Stimulated activated CD4-positive, alpha-beta T cell treated with anti-CD3 and anti-CD28 coated beads, Interleukin-4, amount 100 ng/mL, for 24 hours (primary cell): ENCODE results near the gene FHOD1.

Experiments used
- DNase-seq: peaks from one replicate; pipeline ENCODE4 v3.0.0-alpha.2; 2020

FHOD1 gene

DNA sequence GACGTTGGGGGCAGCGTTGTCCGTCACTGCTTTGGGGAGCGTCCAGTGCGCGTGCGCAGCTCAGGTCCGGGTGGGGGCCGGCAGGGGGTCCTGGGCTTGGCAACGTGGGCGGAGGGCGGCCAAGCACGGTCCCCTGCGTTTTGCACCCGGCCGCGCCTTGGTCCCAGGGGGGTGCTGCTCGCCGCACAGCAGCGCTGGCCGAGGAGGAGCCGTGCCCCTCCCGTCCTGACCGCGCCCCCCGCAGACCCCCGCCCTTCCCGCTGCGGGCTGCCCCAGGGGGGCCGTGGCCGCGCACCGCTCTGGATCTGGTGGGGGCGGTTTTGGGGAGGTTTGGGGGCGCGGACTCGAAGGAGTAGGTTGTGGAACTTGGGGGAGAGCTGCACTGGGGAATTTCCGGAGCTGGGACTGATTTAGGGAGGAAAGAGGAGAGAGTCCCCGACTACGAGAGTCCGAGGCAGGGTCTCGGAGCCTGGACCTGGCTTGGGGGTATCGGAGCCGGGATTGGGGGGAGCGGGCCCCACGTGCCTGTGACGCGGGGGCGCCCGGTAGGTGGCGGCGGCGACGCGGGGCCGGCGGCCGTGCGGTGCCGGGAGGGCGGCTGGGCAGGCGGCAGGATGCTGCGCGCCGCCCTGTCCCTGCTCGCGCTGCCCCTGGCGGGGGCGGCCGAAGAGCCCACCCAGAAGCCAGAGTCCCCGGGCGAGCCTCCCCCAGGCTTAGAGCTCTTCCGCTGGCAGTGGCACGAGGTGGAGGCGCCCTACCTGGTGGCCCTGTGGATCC is 1.3 kb upstream of the FHOD1 start, which contains the start of gene SLC9A5:
TSS of gene SLC9A5 (plus strand) at position 579 of the 777 bp plus-strand sequence. CDS start at position 615, 36 bp downstream.
- DNase-seq, result no peak

DNA sequence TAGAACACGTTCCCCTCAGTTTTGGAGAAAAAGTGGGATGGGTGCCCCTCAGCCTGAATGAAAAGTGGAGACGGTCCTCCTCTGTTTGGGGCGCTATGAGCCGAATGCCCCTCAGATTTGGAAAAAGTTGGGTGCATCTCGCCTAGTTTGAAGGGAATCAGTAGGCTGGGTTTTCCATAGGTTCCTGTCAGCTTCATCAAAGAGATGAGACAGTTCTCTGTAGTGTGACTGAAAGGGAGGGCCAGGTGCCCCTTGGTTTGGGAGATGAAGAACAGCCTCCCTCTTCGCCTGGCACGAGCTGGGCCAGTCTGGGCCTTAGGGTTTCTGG is 756 bp upstream of the FHOD1 start:
- no peak for DNase-seq

DNA sequence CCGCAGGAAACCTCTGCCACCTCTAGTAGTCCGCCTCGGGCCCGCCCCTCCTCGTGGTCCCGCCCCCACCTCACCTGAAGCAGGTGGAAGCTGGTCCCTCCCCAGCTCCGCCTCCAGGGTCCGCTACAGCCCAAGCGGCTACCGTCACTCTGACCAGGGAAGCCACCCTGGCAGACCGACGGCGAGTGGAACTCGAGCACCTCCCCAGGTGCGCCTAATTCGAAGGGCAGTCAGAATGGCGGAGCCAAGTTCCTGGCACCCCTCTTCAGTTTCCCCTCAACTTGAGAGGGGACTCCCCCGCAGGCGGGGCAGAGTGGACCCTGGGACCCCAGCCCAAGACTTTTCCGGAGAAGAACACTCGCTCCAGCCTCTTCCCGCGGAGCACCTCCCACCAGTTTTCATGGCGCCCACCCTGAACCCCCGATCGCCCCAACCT is 507 bp downstream of the FHOD1 start:
- no peak for DNase-seq

DNA sequence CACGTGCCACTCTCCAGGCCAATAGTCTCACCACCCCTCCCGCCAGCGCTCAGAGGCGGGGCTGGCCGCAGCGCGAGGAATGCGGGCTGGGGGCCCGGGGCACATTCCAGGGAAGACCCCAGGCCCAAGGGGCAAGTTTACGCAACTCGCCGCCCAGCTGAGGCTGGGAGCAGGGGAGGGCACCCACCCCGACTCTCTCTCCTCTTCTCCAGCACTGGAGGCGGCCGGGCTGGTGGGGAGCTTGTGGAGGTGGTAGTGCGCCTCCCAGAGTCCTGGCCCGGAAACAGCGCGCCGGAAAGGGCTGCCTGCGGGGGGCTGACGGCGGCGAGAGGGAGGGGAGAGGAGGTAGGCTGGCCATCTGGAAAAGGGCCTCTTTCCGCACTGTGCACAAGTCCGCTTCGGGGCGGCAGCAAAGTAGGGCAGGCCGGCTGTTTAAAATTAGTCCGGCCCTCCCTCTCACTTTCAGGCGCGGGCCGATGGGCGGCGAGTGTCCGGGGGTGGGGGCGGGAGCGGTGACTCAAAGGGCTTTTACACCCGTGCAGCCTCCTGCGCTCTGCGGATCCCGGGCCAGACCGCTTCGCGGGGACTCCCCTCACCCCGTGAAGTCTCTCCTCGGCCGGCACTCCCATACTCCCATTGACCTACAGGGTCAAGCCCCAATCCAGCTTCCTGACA is 1.1 kb downstream of the FHOD1 start:
- peak; percentile 38 for DNase-seq

DNA sequence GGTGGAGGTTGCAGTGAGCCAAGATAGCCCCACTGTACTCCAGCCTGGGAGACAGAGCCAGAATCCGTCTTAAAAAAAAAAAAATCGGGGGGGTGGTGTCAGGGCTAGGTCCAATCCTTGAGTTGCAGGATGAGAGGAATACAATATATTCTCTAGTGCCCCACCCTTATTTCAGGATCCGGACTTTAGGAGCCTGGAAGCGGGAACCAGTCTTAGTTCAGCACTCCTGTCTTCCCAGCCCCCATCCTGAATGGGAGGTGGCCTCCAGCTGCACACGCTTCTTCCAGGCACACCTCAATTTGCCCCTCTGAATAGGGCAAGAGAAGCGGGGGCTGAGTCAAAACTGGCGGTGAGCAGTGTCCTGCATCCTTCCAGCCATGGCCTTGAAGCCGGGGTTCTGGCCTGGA is 1.6 kb downstream of the FHOD1 start:
- DNase-seq, result no peak

DNA sequence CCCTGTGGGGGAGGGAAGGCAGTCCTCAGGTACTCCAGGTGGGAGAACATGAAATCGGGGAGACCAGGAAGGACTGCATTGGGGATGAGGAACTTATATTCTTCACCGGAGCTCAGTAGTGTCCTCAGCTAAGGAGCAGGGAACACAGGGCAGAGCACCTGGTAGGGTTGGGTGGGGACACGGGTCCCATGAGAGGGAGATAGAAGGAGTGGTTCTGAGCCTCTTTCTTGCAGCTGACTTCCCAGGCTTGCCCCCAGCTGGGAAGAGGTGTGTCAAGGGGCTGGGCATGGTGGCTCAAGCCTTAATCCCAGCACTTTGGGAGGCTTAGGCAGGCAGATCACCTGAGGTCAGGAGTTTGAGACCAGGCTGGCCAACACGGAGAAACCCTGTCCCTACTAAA is 2.1 kb downstream of the FHOD1 start:
- DNase-seq, result no peak

DNA sequence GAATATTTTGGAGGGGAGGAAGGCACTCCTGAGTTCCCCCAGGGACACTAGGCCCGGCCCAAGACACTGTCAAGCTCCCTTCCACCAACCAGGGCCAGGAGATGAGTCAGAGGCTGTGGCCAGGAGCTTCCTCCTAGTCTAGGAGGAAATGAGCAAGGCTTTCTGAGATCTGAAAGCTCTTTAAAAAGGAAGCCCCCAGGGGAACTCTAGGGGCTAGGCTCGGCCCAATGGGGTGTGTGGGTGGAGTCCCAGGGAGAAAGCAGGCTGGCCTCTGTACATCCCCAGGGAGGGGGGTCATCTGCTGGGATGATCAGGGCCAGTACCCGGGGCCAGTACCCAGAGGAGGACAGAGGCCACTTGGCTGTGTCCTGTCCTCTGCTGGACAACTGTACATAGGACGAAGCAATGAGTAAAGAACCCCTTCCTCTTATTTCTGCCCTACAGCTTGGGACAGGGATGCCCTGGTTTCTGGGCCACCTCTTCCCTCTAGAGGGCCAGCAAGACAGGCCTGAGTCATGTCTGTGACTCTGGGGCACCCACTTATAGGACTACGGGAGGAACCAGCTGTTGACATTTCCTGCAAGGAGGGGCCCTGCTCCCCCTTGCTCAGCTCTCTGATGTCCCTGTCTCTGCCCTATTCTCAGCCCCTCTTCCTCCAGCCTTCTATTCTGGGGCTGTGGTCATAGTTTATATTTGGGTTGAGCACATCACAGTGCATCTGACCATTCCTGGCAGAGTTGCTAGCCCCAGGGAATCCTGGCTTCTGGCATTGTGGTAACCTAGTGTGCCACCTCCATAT is 2.7 kb downstream of the FHOD1 start:
- peak; percentile 83 for DNase-seq

DNA sequence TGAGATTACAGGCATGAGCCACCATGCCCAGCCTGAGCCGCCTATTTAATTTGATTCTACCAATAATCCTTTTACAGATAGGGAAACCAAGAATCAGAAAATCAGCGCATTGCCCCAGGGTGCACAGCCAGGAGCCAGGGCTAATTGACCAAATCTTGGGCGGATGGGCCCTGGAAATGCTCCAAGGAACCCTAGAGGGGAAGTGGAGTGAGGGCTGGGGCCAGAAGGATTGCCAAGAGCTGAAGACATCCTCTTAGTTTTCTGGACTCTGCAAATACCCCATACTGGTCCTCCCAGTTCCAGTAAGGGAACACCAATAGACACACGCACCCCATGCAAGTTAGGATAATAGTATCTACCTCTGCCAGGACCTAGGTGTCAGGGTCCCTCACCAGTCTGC is 3.8 kb downstream of the FHOD1 start:
- no peak for DNase-seq

DNA sequence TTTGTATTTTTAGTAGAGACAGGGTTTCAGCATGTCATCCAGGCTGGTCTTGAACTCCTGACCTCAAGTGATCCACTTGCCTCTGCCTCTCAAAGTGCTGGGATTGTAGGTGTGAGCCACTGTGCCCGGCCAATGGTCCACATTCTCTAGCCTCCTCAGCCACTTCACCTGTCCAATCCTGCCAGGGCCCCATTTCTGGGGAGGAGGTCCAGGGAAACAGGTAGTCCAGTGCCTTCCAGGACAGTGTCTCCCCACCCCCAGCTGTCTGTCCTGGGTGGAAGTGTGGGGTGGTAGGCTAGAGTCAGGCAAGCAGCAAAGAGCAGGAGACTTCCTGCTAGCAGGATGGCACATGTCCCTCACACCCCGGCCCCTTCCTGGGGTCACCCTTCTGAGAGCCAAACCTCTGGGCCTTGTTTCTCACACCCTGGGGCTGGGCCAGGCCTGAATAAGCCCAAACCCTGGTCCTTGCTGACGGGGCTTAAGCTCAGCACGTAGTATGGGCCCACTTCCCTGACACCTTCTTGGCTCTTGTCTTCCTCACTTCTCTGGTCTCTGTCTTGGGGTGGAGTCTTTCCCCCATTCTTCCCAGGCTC is 5.0 kb downstream of the FHOD1 start:
- no peak for DNase-seq

DNA sequence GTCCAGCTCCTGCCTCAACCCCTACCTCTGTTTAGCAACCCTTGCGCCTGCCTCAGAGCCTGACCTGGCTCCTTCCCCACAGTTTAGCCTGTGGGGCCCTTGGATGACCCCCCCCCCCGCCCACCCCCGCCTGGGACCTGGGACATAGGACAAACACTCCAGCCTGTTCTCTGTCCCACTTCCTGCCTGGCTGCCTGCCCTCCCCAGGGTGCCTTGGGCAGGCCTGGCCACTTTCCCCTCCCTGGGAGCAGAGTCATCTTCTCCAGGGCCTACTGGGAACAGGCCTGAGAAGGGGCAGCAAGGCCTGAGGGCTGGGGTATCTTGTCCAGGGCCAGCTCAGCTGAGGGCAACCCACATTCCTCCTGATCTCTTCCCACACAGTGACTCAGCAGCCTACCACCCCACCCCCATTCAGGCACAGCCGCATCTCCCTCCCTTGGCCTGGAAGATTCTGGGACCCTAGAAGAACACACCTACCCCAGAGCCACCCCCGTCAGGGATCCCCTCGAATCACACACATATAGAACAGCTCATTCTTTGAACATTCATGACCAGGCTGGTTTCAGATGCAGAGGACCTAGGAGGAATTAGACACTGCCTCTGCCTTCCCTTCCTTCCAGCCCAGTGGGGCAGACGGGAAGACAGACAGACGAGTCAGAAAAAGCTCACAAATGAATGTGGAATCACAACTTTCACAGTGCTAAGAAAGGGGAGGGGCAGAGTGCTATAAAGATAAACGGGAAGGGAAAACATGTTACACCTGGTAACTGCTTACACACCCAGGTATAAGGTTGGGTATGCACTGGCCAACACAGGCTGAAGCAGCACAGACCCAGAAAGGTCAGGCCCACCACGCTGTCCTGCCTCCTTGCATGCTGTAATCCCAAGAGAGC is 6.0 kb downstream of the FHOD1 start:
- DNase-seq, result no peak

DNA sequence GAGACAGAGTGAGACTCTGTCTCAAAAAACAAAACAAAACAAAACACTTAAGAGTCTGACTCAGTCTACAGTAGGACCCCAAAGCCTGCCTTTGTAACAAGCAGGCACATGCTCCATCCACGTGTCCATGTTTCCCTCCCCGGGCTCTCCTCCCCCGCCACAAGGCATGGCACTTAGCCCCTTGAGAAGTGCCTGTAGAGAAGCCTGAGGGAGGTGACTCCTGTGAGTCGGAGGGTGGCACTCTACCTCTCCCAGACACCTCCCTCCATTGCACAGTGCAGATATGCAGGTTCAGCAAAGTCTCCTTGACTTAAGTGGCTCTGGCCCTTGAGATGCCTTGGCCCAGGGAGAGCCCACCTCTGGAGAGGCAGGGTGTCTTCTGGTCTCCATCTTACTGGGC is 6.8 kb downstream of the FHOD1 start:
- no peak for DNase-seq

DNA sequence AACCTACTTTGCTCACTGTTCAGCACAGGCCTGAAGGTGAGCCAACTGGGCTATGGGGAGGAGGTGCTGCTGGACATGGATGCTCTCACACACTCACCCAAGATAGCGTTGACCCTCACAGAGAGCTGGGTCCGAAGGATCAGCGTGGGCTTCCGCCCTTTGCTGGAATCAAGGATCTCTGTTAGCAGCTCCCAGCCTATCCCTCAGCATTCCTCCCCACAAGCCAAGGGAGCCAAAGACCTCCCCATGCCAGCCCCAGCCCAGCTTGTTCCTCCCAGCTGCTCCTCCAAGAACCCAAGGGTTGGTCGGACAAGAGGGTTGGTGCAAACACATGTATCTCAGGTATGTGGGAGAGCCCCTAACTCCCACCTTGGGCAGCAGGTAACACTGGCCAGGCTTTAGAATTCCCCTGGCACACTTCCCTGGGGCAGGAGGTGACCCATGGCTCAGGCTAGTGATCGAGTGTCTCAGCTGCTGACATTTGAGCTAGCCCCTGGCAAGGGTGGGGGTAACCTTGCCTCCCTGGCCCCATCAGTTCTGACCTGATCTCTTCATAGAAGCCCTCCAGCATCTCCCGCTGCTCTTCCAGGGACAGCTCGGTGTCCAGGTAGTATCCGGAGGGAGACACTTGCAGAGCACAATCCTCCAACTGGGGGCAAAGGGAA is 8.3 kb downstream of the FHOD1 start:
- DNase-seq, result no peak

DNA sequence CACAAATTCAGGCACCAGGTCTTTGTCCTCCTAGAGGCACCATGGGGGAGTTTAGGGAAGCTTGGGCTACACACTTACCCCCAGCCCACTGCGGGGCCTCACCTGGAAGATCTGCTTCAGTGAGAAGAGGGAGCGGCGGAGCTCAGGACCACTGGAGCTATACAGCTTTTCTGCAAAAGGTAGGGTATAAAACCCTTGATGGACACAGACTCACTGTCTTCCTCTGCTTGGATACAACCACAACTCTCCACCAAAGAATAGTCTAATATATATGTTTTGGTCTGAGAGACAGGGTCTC is 9.1 kb downstream of the FHOD1 start:
- no peak for DNase-seq

DNA sequence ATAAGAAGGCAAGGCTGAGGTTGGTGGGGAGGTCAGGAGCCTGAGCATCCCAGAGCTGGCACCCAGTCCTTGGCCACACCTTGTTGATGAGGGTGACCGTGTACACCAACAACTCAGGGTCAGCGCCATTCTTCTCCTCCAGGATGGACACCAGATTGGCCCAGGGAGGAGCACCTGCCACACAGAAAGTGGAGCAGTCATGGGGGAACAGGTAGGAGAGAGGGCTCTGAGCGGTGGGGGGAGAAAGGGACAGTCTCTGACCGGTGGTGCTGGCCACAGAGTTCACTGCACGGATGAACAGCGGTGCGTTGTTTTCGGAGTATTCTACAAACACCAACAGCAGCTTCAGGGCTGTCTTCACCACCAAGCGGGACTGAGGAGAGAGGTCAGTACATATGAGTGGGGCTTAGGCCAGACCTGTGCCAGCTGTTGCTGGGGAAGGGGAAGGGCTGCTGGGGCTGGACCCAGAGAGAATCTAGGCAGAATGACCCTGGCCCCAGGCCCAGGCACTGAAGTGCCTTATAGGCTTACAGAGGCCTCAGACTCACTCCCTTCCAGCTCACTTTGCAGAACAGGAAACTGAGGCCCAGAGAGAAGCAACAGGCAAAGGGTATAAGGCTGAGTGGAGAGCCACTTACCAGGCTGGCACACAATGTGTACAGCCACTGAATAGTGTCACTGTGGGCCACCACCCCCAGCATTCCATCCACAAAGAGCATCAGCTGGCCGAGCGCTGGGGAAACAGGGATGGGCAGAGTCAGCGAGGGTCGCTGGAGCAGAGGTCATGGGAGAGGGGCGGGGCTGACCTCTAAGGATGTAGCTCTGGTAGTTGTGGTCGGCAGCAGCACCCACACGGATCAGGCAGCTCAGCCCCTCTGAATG is 9.6 kb downstream of the FHOD1 start:
- DNase-seq, result no peak

DNA sequence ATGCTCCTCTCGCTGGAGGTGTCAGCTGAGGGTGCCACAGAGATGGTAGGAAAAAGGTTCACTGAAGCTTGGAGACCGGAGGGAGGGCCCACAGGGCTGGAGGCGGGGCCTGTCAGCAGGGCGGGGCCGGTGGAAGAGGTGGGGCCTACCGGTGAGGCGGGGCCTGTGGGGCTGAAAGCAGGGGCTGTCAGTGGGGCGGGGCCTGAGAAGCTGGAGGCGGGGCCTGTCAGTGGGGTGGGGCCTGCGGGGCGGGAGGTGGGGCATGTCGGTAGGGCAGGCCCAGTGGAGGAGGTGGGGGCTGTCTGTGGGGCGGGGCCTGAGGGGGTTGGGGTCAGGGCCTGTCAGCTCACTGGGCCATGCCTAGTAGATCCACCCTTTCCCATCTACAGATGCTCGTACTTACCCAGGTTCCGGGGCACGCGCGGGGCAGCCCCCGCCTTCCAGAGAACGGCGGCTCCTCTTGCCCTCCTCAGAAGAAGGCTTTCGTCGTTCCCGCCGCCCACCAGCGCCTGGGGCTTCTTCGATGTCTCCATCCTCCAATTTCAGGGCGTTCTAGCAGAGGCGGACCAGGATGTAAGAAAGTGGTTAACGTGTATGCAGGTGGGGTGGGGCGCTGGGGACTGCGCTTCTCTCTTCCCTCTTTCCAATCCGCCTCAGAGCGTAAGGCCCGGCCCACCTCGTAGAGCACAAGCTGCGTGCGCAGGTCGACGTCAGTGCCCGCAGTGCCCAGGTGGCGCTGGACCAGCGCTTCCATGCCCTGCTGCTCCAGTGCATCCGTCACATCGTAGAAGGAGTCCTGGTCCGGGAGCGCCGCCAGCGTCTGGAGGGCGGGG is 10.5 kb downstream of the FHOD1 start:
- DNase-seq, result peak; percentile 80

DNA sequence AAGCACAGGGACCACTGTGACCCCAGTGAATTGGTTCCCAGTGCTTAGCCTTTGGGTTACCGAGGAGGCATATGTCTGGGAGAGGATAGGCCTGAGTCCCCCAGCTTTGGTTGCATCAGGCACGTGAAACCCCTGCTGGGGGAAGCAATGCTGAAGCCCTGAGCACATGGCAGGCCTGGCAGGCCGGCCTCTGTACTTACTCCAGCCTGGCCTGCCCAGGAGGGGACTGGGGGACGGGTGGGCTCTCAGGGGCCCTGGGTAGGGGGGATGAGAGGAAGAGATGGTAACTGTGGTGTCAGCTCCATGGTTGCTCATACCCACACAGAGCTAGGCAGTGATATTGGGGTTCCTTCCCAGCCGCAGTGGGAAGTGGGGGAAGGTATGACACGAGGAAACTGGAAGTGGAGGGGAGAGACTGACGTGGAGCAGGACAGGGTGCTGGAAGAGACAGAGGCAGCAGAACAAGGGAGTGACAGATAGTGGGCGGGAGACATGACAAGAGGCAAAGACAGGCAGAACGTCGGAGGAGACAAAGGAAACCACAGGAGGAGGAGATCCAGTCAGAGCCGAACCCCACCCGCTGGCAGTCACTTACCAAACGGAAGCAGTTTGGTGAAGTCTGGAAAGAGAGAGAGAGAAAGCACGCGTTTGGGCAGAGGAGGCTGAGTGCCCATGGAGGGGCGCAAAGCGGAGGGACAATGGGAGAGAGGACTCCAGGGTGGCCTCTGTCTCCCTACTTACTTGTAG is 11.3 kb downstream of the FHOD1 start:
- peak; percentile 65 for DNase-seq

DNA sequence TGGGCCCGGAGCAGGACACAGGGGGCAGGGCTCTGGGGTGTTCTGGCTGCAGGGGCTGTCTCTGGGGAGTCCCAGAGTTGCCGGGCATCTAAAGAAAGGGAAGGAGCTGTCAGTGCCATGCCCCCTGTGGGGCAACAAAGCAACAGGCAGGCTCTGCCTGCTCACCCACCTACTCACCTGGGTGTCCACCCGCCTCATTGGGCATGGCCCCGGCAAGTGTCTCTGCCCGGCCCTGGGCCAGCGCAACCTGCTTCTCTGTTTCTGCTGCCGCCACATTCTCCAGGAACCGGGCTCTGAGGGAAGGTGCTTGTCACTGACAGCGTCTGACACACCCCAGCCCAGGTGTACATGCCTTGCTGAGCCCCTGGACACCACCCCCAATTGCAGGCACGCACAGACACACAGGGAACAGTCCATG is 13.1 kb downstream of the FHOD1 start:
- DNase-seq, result no peak

DNA sequence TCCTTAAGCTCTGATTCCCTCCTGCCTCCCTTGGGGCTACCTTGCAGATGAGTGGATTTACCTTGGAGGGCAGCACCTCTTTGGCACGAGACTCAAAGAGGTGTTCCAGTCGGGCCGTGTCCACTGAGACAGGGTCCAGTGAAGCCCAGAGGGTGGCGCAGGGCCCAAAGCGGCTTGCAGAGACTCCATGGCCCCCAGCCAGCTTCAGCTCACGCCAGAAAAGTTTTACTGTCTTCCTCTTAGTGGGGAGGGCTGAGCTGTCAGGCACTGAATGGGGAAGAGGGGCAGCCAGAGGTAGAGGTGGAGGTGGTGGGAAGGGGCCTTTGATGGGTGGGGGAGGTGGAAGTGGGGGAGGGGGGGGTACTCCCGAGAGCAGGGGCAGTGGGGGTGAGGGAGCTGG is 13.7 kb downstream of the FHOD1 start:
- no peak for DNase-seq
